GM19193 (cell line): ENCODE results near the gene NNAT.

Experiments
- POLR2A ChIP-seq: IDR thresholded peaks from 4 replicates; pipeline ENCODE4 v1.6.1; 2011; ENCODE audit not compliant: insufficient read depth, insufficient read length; ENCODE audit errors: extremely low read depth

Gene NNAT

GRCh38 chr20:37521061-37521771 is at the start of gene NNAT:
Gene NNAT (plus strand): TSS chr20:37521250. CDS start chr20:37521332, 82 bp downstream.
- no peak for TF ChIP-seq POLR2A

- TF ChIP-seq POLR2A, result no peak
These were observed 49.3 kb upstream of the NNAT start for GRCh38 chr20:37471741-37472235.

GRCh38 chr20:37473249-37474000 is 47.6 kb upstream of the NNAT start:
- no peak for TF ChIP-seq POLR2A

GRCh38 chr20:37474386-37474785 is 46.7 kb upstream of the NNAT start:
- no peak for TF ChIP-seq POLR2A

GRCh38 chr20:37475252-37475651 is 45.8 kb upstream of the NNAT start:
- TF ChIP-seq POLR2A, result no peak

GRCh38 chr20:37477041-37477440 is 44.0 kb upstream of the NNAT start:
- TF ChIP-seq POLR2A, result no peak

- no peak for TF ChIP-seq POLR2A
These were observed 41.8 kb upstream of the NNAT start for GRCh38 chr20:37479266-37479665.

GRCh38 chr20:37479925-37480691 is 40.9 kb upstream of the NNAT start:
- TF ChIP-seq POLR2A, result no peak

- TF ChIP-seq POLR2A, result no peak
These were observed 40.1 kb upstream of the NNAT start for GRCh38 chr20:37480919-37481318.

GRCh38 chr20:37481610-37482009 is 39.4 kb upstream of the NNAT start:
- no peak for TF ChIP-seq POLR2A

GRCh38 chr20:37484331-37484730 is 36.7 kb upstream of the NNAT start:
- TF ChIP-seq POLR2A, result no peak

- TF ChIP-seq POLR2A, result no peak
These were observed 30.2 kb upstream of the NNAT start for GRCh38 chr20:37490663-37491350.

- TF ChIP-seq POLR2A, result no peak
These were observed 28.9 kb upstream of the NNAT start for GRCh38 chr20:37492096-37492625.

- TF ChIP-seq POLR2A, result no peak
These were observed 28.1 kb upstream of the NNAT start for GRCh38 chr20:37492945-37493344.
